OCI-LY7 (cell line): Measurements from ENCODE around the gene VAC14.

Experiments
- EZH2phosphoT487 ChIP-seq: fragments of 200-600 bp; sonication (generic); IDR thresholded peaks from 2 replicates; pipeline ENCODE4 v1.6.1; 2018; ENCODE audit warnings: low read depth, borderline replicate concordance, mild to moderate bottlenecking, mixed run types, antibody characterized with exemption, low read length, moderate library complexity, mixed read lengths
- TF ChIP-seq, protein P1 (sequence below): fragments of 200-600 bp; sonication (generic); conservative IDR thresholded peaks from 2 replicates; pipeline ENCODE4 v1.5.1; 2014; ENCODE audit warnings: mild to moderate bottlenecking, antibody characterized with exemption, low read length, moderate library complexity, mixed read lengths

DNA sequence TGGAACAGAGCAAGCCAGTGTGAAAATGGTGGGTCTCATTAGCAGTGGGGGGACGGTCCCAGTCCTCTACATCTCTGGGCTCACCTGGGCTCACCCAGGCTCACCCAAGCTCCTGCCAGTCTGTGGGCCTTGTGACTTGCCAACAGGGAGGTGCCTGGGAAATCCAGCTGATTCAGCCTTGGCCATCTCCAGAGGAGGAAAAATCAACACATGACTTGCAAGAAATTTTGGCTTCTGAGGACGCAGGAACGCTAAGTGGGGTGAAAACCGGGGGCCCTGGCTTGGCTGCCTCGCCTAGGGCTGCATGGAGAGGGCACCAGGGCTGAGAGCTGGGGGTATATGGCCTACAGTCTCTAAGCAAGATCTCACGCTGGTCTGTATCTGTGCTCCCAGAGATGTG, 47.7 kb downstream of the VAC14 start:
- TF ChIP-seq, protein P1, sequence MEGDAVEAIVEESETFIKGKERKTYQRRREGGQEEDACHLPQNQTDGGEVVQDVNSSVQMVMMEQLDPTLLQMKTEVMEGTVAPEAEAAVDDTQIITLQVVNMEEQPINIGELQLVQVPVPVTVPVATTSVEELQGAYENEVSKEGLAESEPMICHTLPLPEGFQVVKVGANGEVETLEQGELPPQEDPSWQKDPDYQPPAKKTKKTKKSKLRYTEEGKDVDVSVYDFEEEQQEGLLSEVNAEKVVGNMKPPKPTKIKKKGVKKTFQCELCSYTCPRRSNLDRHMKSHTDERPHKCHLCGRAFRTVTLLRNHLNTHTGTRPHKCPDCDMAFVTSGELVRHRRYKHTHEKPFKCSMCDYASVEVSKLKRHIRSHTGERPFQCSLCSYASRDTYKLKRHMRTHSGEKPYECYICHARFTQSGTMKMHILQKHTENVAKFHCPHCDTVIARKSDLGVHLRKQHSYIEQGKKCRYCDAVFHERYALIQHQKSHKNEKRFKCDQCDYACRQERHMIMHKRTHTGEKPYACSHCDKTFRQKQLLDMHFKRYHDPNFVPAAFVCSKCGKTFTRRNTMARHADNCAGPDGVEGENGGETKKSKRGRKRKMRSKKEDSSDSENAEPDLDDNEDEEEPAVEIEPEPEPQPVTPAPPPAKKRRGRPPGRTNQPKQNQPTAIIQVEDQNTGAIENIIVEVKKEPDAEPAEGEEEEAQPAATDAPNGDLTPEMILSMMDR, result no peak
- TF ChIP-seq EZH2phosphoT487, result no peak
